Suprapubic skin (tissue), 4 donors: ENCODE data around the gene GRK2. TPM values are rescaled to one million over a fixed set of nuclear protein-coding genes. Genes with fewer than 3 reads are reported as not detected.

Experiments
- DNase-seq, 2 donors: peaks; one replicate each; pipeline ENCODE4 v3.0.0-alpha.2; 2019; ENCODE audit warnings: low spot score in 2 of 2
- H3K27ac ChIP-seq: fragments of 200-600 bp; sonication (generic); one replicate; pipeline ENCODE4 v1.5.1; 2019
- H3K27me3 ChIP-seq: fragments of 200-600 bp; sonication (generic); one replicate; pipeline ENCODE4 v1.5.1; 2019
- H3K36me3 ChIP-seq: fragments of 200-600 bp; sonication (generic); one replicate; pipeline ENCODE4 v1.5.1; 2019
- H3K4me1 ChIP-seq: fragments of 200-600 bp; sonication (generic); one replicate; pipeline ENCODE4 v1.5.1; 2019
- H3K4me3 ChIP-seq: fragments of 200-600 bp; sonication (generic); one replicate; pipeline ENCODE4 v1.5.1; 2019; ENCODE audit warnings: mild to moderate bottlenecking
- H3K9me3 ChIP-seq: fragments of 200-600 bp; sonication (generic); one replicate; pipeline ENCODE4 v1.5.1; 2019
- CTCF ChIP-seq, 2 donors: fragments of 200-600 bp in 1 of 2; fragments of 450-650 bp in 1 of 2; sonication (generic) in 1 of 2; IDR thresholded peaks; one replicate each; pipeline ENCODE4 v1.5.1; 2016 to 2019; ENCODE audit warnings: antibody characterized with exemption in 2 of 2, mild to moderate bottlenecking in 1 of 2, moderate library complexity in 1 of 2
- EP300 ChIP-seq: sonication (generic); formaldehyde crosslinking; IDR thresholded peaks from one replicate; pipeline ENCODE4 v1.6.1; 2017; ENCODE audit warnings: antibody characterized with exemption
- POLR2A ChIP-seq, 2 donors: fragments of 450-650 bp; IDR thresholded peaks; one replicate each; pipeline ENCODE4 v1.6.1; 2017; ENCODE audit warnings: antibody characterized with exemption in 2 of 2, mild to moderate bottlenecking in 2 of 2, moderate library complexity in 2 of 2
- POLR2AphosphoS5 ChIP-seq, 3 donors: sonication (generic); formaldehyde crosslinking; IDR thresholded peaks; one replicate each; pipeline ENCODE4 v1.6.1; 2017; ENCODE audit warnings: antibody characterized with exemption in 3 of 3
- WGBS: methylation state at CpG from one replicate; pipeline ENCODE4 v1.1.5; 2018; 5-methylcytosine and 5-hydroxymethylcytosine counted together
- total RNA-seq, 4 donors: library from RNA; depleted of rRNA; stranded (reverse); fragments of >200 nt; gene quantifications; one replicate each; pipeline ENCODE4 v1.1.0, GENCODE V29; 2016

GRK2 gene
- total RNA-seq, 4 donors from 2014 or later = 84.3 to 157 (median 105) TPM

DNA sequence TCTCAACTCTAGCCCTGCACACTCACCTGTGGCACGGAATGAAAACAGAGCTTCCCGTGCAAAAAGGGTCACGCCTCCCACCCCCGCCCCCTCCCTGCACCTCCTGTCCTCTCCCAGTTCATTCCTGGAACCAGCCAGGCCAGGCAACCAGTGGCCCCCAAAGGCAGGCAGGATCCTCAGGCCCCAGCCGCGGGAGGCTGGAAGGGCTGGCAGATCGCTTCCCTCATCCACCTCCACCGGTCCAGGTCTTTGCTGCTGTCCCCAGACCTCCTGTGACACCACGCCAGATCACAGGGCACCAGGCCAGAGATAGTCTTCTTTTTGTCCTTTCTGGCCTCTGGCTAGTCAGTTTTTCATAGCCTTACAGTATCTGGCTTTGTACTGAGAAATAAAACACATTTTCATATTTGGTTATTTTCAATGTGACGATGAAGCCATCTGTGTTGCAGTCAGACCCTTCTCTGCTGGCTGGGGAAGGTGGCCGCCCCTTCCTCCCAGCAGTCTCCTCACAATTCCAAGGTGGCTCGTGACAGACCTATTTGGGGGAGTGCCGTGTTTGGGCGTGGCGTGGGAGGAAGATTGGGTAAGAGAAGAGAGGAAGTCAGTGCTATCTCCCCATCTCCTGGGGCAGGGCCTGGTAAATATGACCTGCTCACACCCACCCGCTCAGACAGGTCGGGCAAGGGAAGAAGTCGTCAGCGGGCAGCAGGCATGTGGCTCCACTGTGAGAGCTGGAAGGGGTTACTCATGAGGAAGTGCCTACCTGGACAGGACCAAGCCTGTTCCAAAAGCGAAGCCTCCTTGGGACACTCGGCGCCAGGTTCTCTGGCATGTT is 46.1 kb downstream of the GRK2 start:
- peak overlapping the region; percentile 84 for H3K27ac ChIP-seq
- no peaks in the 10 kb centered on the region for H3K9me3 ChIP-seq
- H3K4me3 ChIP-seq = no peak overlapping the region
- H3K4me1 ChIP-seq = peaks cover 69% of the 10 kb centered on the region
- peak; percentile 82 to 85 for DNase-seq
- 42% methylated on average over 22 of the region's 22 CpGs for WGBS
- no peak for TF ChIP-seq CTCF (IDR thresholded peaks at IDR 0.05)
- peak in 1 of 3 donors; percentile 74 for TF ChIP-seq POLR2AphosphoS5 (IDR thresholded peaks at IDR 0.05)
- no peaks in the 10 kb centered on the region for H3K27me3 ChIP-seq
- H3K36me3 ChIP-seq = peaks cover 34% of the 10 kb centered on the region

GRCh38 chr11:67313125-67313890 is 47.0 kb downstream of the GRK2 start:
- no peak for TF ChIP-seq EP300
- peaks cover 73% of the 10 kb centered on the region for H3K4me1 ChIP-seq
- no peaks in the 10 kb centered on the region for H3K27me3 ChIP-seq
- no peaks in the 10 kb centered on the region for H3K9me3 ChIP-seq
- H3K36me3 ChIP-seq = peaks cover 25% of the 10 kb centered on the region
- WGBS = 55% methylated on average over 11 of the region's 11 CpGs
- H3K27ac ChIP-seq = peak overlapping the region; percentile 84
- H3K4me3 ChIP-seq = no peak overlapping the region
- DNase-seq = peak in 1 of 2 donors; percentile 34

GRCh38 chr11:67314218-67314617 is 47.9 kb downstream of the GRK2 start:
- Histone ChIP-seq H3K4me1 (peaks cover 82% of the 10 kb centered on the region), H3K9me3 (no peaks in the 10 kb centered on the region), H3K36me3 (peaks cover 16% of the 10 kb centered on the region), H3K27me3 (no peaks in the 10 kb centered on the region), H3K27ac (no peak overlapping the region), H3K4me3 (no peak overlapping the region)
- 55% methylated on average over 2 of the region's 2 CpGs for WGBS
- DNase-seq = peak in 1 of 2 donors; percentile 38
- TF ChIP-seq POLR2A (IDR thresholded peaks at IDR 0.05) (no peak), EP300 (no peak), POLR2AphosphoS5 (IDR thresholded peaks at IDR 0.05) (no peak), CTCF (IDR thresholded peaks at IDR 0.05) (no peak)

- Histone ChIP-seq H3K9me3 (no peaks in the 10 kb centered on the region), H3K27ac (no peak overlapping the region), H3K36me3 (peaks cover 4% of the 10 kb centered on the region), H3K4me1 (peaks cover 76% of the 10 kb centered on the region), H3K4me3 (no peak overlapping the region), H3K27me3 (no peaks in the 10 kb centered on the region)
- 79% methylated on average over 9 of the region's 9 CpGs for WGBS
- TF ChIP-seq POLR2AphosphoS5 (IDR thresholded peaks at IDR 0.05) = no peak
- no peak for TF ChIP-seq CTCF (IDR thresholded peaks at IDR 0.05)
- TF ChIP-seq EP300 = no peak
- no peak for TF ChIP-seq POLR2A (IDR thresholded peaks at IDR 0.05)
- peak in 1 of 2 donors; percentile 47 for DNase-seq
Observed at GRCh38 chr11:67315325-67315909, 49.1 kb downstream of the GRK2 start.

DNA sequence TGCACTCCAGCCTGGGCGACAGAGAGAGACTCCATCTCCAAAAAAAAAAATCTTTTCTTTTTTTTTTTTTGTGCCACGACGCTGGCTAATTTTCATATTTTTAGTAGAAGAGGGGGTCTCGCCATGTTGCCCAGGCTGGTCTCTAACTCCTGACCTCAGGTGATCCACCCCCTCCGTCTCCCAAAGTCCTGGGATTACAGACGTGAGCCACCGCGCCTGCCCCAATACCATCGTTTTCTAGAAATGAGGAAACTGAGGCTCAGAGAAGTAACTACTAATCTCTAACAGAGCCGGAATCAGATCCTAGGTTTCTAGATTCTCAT is 50.6 kb downstream of the GRK2 start:
- Histone ChIP-seq H3K9me3 (no peaks in the 10 kb centered on the region), H3K27me3 (no peaks in the 10 kb centered on the region), H3K4me1 (peaks cover 62% of the 10 kb centered on the region), H3K4me3 (peak overlapping the region; percentile 92), H3K36me3 (no peaks in the 10 kb centered on the region), H3K27ac (peak overlapping the region; percentile 91)
- DNase-seq = no peak
- WGBS = under 1% methylated on average over 10 of the region's 10 CpGs
- TF ChIP-seq POLR2A (IDR thresholded peaks at IDR 0.05) (no peak), CTCF (IDR thresholded peaks at IDR 0.05) (no peak), EP300 (no peak), POLR2AphosphoS5 (IDR thresholded peaks at IDR 0.05) (no peak)
